Esophagus muscularis mucosa (tissue), 4 donors: ENCODE results near the gene ZNF79. TPM values are rescaled to one million over a fixed set of nuclear protein-coding genes. Genes with fewer than 3 reads are reported as not detected.

Experiments
- DNase-seq: peaks from one replicate; pipeline ENCODE4 v3.0.0-alpha.2; 2017; ENCODE audit errors: extremely low spot score
- H3K27ac ChIP-seq, 4 donors: fragments of 200-600 bp; sonication (generic); replicated peaks in 1 of 4; 1 replicate in 3 of 4; 2 replicates in 1 of 4; pipeline ENCODE4 v1.5.1; 2016 to 2019; ENCODE audit warnings: mild to moderate bottlenecking in 1 of 4
- H3K27me3 ChIP-seq, 4 donors: fragments of 200-600 bp; sonication (generic); one replicate each; pipeline versions ENCODE4 v1.5.1 to v1.6.0; 2016 to 2019
- H3K36me3 ChIP-seq, 4 donors: fragments of 200-600 bp; sonication (generic); one replicate each; pipeline ENCODE4 v1.5.1; 2016 to 2019
- H3K4me1 ChIP-seq, 4 donors: fragments of 200-600 bp; sonication (generic); one replicate each; pipeline ENCODE4 v1.5.1; 2016 to 2019
- H3K4me3 ChIP-seq, 4 donors: fragments of 200-600 bp; sonication (generic); 1 replicate in 2 of 4; 2 replicates in 2 of 4; pipeline ENCODE4 v1.5.1; 2016 to 2019; ENCODE audit warnings: mild to moderate bottlenecking in 4 of 4, moderate library complexity in 1 of 4
- H3K9me3 ChIP-seq, 4 donors: fragments of 200-600 bp; sonication (generic); 1 replicate in 3 of 4; 2 replicates in 1 of 4; pipeline ENCODE4 v1.5.1; 2016 to 2019
- CTCF ChIP-seq, 3 experiments: fragments of 200-600 bp in 2 of 3; fragments of 450-650 bp in 1 of 3; sonication (generic) in 2 of 3; IDR thresholded peaks; one replicate each; pipeline ENCODE4 v1.5.1; 2017 to 2019; ENCODE audit warnings: antibody characterized with exemption in 3 of 3, mild to moderate bottlenecking in 2 of 3, moderate library complexity in 1 of 3
- EP300 ChIP-seq: sonication (generic); formaldehyde crosslinking; IDR thresholded peaks from one replicate; pipeline ENCODE4 v1.6.1; 2017; ENCODE audit warnings: antibody characterized with exemption
- POLR2A ChIP-seq: fragments of 450-650 bp; IDR thresholded peaks from one replicate; pipeline ENCODE4 v1.6.1; 2017; ENCODE audit warnings: antibody characterized with exemption, moderate library complexity, mild to moderate bottlenecking, low read depth
- POLR2AphosphoS5 ChIP-seq, 2 donors: sonication (generic); formaldehyde crosslinking; IDR thresholded peaks; one replicate each; pipeline ENCODE4 v1.6.1; 2017; ENCODE audit warnings: antibody characterized with exemption in 2 of 2
- WGBS: methylation state at CpG from one replicate; pipeline ENCODE4 v1.1.5; 2018; 5-methylcytosine and 5-hydroxymethylcytosine counted together
- intact Hi-C: fragments of 100-400 bp; cut with DNase I; formaldehyde crosslinking; loops from one replicate; pipeline ENCODE4 v1.15.1; 2023
- total RNA-seq, 4 donors: library from RNA; depleted of rRNA; stranded (reverse); fragments of >200 nt; gene quantifications; one replicate each; pipeline versions ENCODE4 v1.1.0 to v1.2.1, GENCODE V29; 2016

The ZNF79 gene
- 10 to 100 TPM in 3 of 4 donors, 1 to 10 TPM in 1; 8.3 to 12.8 (median 11.2) TPM for total RNA-seq

- intact Hi-C loops = no loop called here
- 2% methylated on average over 49 of the region's 54 CpGs for WGBS
- Histone ChIP-seq H3K4me1 (peaks cover 30 to 55% (median 42%) of the 10 kb centered on the region in 4 donors), H3K9me3 (no peaks in the 10 kb centered on the region), H3K36me3 (peaks cover 7 to 11% (median 9%) of the 10 kb centered on the region in 4 donors), H3K4me3 (peak within 1 kb of the TSS; percentile 70 to 90 (median 73)), H3K27me3 (no peaks in the 10 kb centered on the region), H3K27ac (peak within 1 kb of the TSS; percentile 83 to 94 (median 86))
- peak; percentile 98 for DNase-seq
- no peak for TF ChIP-seq EP300
- peak in 1 of 3 experiments; percentile 29 for TF ChIP-seq CTCF (IDR thresholded peaks at IDR 0.05)
- no peak for TF ChIP-seq POLR2A
- peak; percentile 89 to 93 for TF ChIP-seq POLR2AphosphoS5 (IDR thresholded peaks at IDR 0.05)
These were observed at the start of gene ZNF79 for GRCh38 chr9:127423934-127424675. TSS of gene ZNF79 (plus strand) at chr9:127424382. CDS start at chr9:127424788, 406 bp downstream.

GRCh38 chr9:127380479-127380878, 43.7 kb upstream of the ZNF79 start:
- no peak for DNase-seq
- WGBS = 86% methylated on average over 3 of the region's 3 CpGs
- no peak overlapping the region for H3K27ac ChIP-seq
- no peak overlapping the region for H3K4me3 ChIP-seq
- H3K9me3 ChIP-seq = peaks cover 0 to 5% (median 0%) of the 10 kb centered on the region in 4 donors
- intact Hi-C loops = no loop called here
- no peaks in the 10 kb centered on the region for H3K36me3 ChIP-seq
- no peaks in the 10 kb centered on the region for H3K27me3 ChIP-seq
- TF ChIP-seq POLR2A = no peak
- TF ChIP-seq POLR2AphosphoS5 (IDR thresholded peaks at IDR 0.05) = no peak
- TF ChIP-seq CTCF (IDR thresholded peaks at IDR 0.05) = no peak
- TF ChIP-seq EP300 = no peak
- H3K4me1 ChIP-seq = no peaks in the 10 kb centered on the region

- peaks cover 0 to 5% (median 0%) of the 10 kb centered on the region in 4 donors for H3K9me3 ChIP-seq
- TF ChIP-seq CTCF (IDR thresholded peaks at IDR 0.05) = no peak
- no peak for TF ChIP-seq EP300
- TF ChIP-seq POLR2A = no peak
- no peak for TF ChIP-seq POLR2AphosphoS5 (IDR thresholded peaks at IDR 0.05)
- H3K36me3 ChIP-seq = no peaks in the 10 kb centered on the region
- no peak overlapping the region for H3K4me3 ChIP-seq
- DNase-seq = no peak
- intact Hi-C loops = no loop called here
- H3K27me3 ChIP-seq = no peaks in the 10 kb centered on the region
- no peak overlapping the region for H3K27ac ChIP-seq
- H3K4me1 ChIP-seq = no peaks in the 10 kb centered on the region
- WGBS = 89% methylated on average over 2 of the region's 2 CpGs
These were observed 41.6 kb upstream of the ZNF79 start for GRCh38 chr9:127382541-127382940.

GRCh38 chr9:127384016-127384730, 40.0 kb upstream of the ZNF79 start:
- H3K4me1 ChIP-seq = peaks cover 0 to 5% (median 2%) of the 10 kb centered on the region in 4 donors
- H3K27ac ChIP-seq = no peak overlapping the region
- H3K27me3 ChIP-seq = no peaks in the 10 kb centered on the region
- H3K9me3 ChIP-seq = peaks cover 0 to 1% (median 0%) of the 10 kb centered on the region in 4 donors
- H3K4me3 ChIP-seq = no peak overlapping the region
- no peak for DNase-seq
- WGBS = 90% methylated on average over 11 of the region's 11 CpGs
- TF ChIP-seq EP300 (no peak), POLR2AphosphoS5 (IDR thresholded peaks at IDR 0.05) (no peak), POLR2A (no peak), CTCF (IDR thresholded peaks at IDR 0.05) (no peak)
- intact Hi-C loops = no loop called here
- no peaks in the 10 kb centered on the region for H3K36me3 ChIP-seq
